Panc1 (cell line): Measurements from ENCODE around the gene C1QTNF9B. TPM values are rescaled to one million over a fixed set of nuclear protein-coding genes. Genes with fewer than 3 reads are reported as not detected.
A peak's percentile ranks its signal among the peaks of the same experiment; 100 is the strongest.
"Not testable (repeated sequence)": the region's sequence is repeated elsewhere in the genome, so short reads cannot be mapped to it uniquely, and the experiment has no call there.

Source experiments
- ATAC-seq: fragments of 200-7000 bp; cut with Tn5 transposase; 2 replicates; pipeline ENCODE4 v1.9.1; 2020; ENCODE audit warnings: mild to moderate bottlenecking, moderate library complexity
- BruUV-seq: library from RNA; stranded (reverse); fragments of 400-500 nt; replicated peaks from 2 replicates; lab custom pipeline; 2021; lab: Mats Ljungman, UMichigan
- CTCF ChIA-PET: fragments of 300-600 bp; sonication (Branson Sonifier 250); formaldehyde crosslinking; loops from one replicate; lab custom pipeline; 2022; ENCODE audit warnings: antibody characterized with exemption; lab: Charles Lee
- POLR2A ChIA-PET: fragments of 300-600 bp; sonication (Branson Sonifier 250); formaldehyde crosslinking; loops from one replicate; lab custom pipeline; 2022; ENCODE audit warnings: antibody characterized with exemption; lab: Charles Lee
- DNase-seq: peaks from one replicate; pipeline ENCODE4 v3.0.0-alpha.2; 2010; ENCODE audit warnings: low read depth, low spot score
- H3K27ac ChIP-seq: 2 replicates; pipeline ENCODE4 v1.5.1; 2011; ENCODE audit warnings: mild to moderate bottlenecking, low read length, inconsistent platforms
- H3K27me3 ChIP-seq: fragments of 200-500 bp; sonication (Bioruptor generic); 2 replicates; pipeline ENCODE4 v1.6.0; 2014; ENCODE audit warnings: low read length, inconsistent platforms; ENCODE audit not compliant: control insufficient read depth, insufficient read depth
- H3K36me3 ChIP-seq: fragments of 200-500 bp; sonication (Bioruptor generic); 2 replicates; pipeline ENCODE4 v1.5.1; 2014; ENCODE audit warnings: inconsistent platforms, mild to moderate bottlenecking, low read length, moderate library complexity; ENCODE audit not compliant: control insufficient read depth, insufficient read depth
- H3K4me1 ChIP-seq: 2 replicates; pipeline ENCODE4 v1.5.1; 2011; ENCODE audit warnings: inconsistent platforms, mild to moderate bottlenecking, low read length, moderate library complexity; ENCODE audit not compliant: control insufficient read depth, insufficient read depth
- H3K4me3 ChIP-seq, 2 experiments: 2 replicates each; pipeline ENCODE4 v1.5.1; 2011 to 2012; ENCODE audit warnings: low read depth in 2 of 2, low read length in 2 of 2, mild to moderate bottlenecking in 2 of 2, inconsistent platforms in 1 of 2, moderate library complexity in 1 of 2
- H3K9me3 ChIP-seq: fragments of 200-500 bp; sonication (Bioruptor generic); 2 replicates; pipeline ENCODE4 v1.5.1; 2014; ENCODE audit warnings: low read depth, mild to moderate bottlenecking, inconsistent platforms, low read length, moderate library complexity; ENCODE audit not compliant: control insufficient read depth, insufficient read depth
- CTCF ChIP-seq: fragments of 450-650 bp; IDR thresholded peaks from 2 replicates; pipeline ENCODE4 v1.5.1; 2017; ENCODE audit warnings: mild to moderate bottlenecking
- POLR2AphosphoS5 ChIP-seq: IDR thresholded peaks from 2 replicates; pipeline ENCODE4 v1.6.1; 2012; ENCODE audit warnings: mild to moderate bottlenecking, low read depth, low read length, moderate library complexity
- REST ChIP-seq, 2 experiments: IDR thresholded peaks; 2 replicates each; pipeline ENCODE4 v1.6.1; 2011 to 2012; ENCODE audit warnings: low read depth in 2 of 2, control low read depth in 1 of 2, low read length in 1 of 2, mild to moderate bottlenecking in 1 of 2, moderate library complexity in 1 of 2; ENCODE audit not compliant: insufficient read depth in 1 of 2
- SIN3A ChIP-seq: IDR thresholded peaks from 2 replicates; pipeline ENCODE4 v1.6.1; 2012; ENCODE audit warnings: low read depth, mild to moderate bottlenecking, low read length, moderate library complexity, borderline replicate concordance; ENCODE audit not compliant: insufficient read depth
- TCF7L2 ChIP-seq: IDR thresholded peaks from 2 replicates; pipeline ENCODE4 v1.6.1; 2011; ENCODE audit warnings: mild to moderate bottlenecking, low read depth, low read length, inconsistent platforms
- in situ Hi-C: cut with HindIII; loops from 2 replicates; pipeline ENCODE4 v1.10.0; 2016; ENCODE audit warnings: low sequenced_read_pairs, low pct_unique_long_range_greater_than_20kb
- intact Hi-C: fragments of 100-400 bp; cut with micrococcal nuclease; formaldehyde crosslinking; loops from one replicate; pipeline ENCODE4 v1.10.0; 2022; ENCODE audit not compliant: unreplicated experiment
- total RNA-seq: library from RNA; stranded (reverse); gene quantifications from one replicate; pipeline ENCODE4 v1.2.1, GENCODE V29; 2021; ENCODE audit not compliant: unreplicated experiment

Gene C1QTNF9B
- total RNA-seq, 1 experiment from 2014 or later, result not detected

- no peaks in the 10 kb centered on the region for H3K9me3 ChIP-seq
- ATAC-seq (peak; percentile 52), DNase-seq (no peak)
- TF ChIP-seq CTCF, result peak; percentile 55
- no peak for TF ChIP-seq POLR2AphosphoS5
- no peaks in the 10 kb centered on the region; the same call in 1 of the 2 replicates for H3K36me3 ChIP-seq
- peak overlapping the region; percentile 21; the same call in 1 of the 2 replicates for H3K27ac ChIP-seq
- no peaks in the 10 kb centered on the region for H3K27me3 ChIP-seq
- no TSS peak for BruUV-seq
- ChIA-PET POLR2A (no interaction called here), CTCF (interaction anchor here (0.6 kb wide), 1 partner anchor 754 kb away, joined by 3 read pairs; no protein-coding TSS in a partner anchor)
- intact Hi-C loops, result no loop called here
- in situ Hi-C loops, result no loop called here
- peaks cover 4% of the 10 kb centered on the region; the same call in 1 of the 2 replicates for H3K4me1 ChIP-seq
- peak overlapping the region; percentile 81 for H3K4me3 ChIP-seq
Observed at GRCh38 chr13:23889615-23890607, 7.4 kb downstream of the C1QTNF9B start.

GRCh38 chr13:23888658-23889614 lies 8.4 kb downstream of the C1QTNF9B start, which contains the start of gene MIPEP:
Gene MIPEP, minus strand, starts transcription at chr13:23889400. Its CDS starts 80 bp downstream, at chr13:23889320.
- H3K4me3 ChIP-seq, result peak within 1 kb of the TSS; percentile 81
- in situ Hi-C loops, result no loop called here
- no peaks in the 10 kb centered on the region; the same call in 1 of the 2 replicates for H3K36me3 ChIP-seq
- no TSS peak for BruUV-seq
- peaks cover 4% of the 10 kb centered on the region; the same call in 1 of the 2 replicates for H3K4me1 ChIP-seq
- intact Hi-C loops, result no loop called here
- no peaks in the 10 kb centered on the region for H3K9me3 ChIP-seq
- H3K27me3 ChIP-seq, result no peaks in the 10 kb centered on the region
- ChIA-PET POLR2A (no interaction called here), CTCF (no interaction called here)
- TF ChIP-seq CTCF, result peak; percentile 87
- peak; percentile 99 for TF ChIP-seq SIN3A
- no peak for TF ChIP-seq TCF7L2
- TF ChIP-seq REST (IDR thresholded peaks at IDR 0.05; ENCODE audit: insufficient read depth in 1 of 2, low read depth in 2 of 2, low read length in 1 of 2), result peak in 1 of 2 experiments; percentile 59; a peak in 1 of 4 replicates
- peak; percentile 71 for TF ChIP-seq POLR2AphosphoS5
- ATAC-seq, result peak; percentile 98
- H3K27ac ChIP-seq, result peak within 1 kb of the TSS; percentile 71
- DNase-seq, result peak; percentile 70

GRCh38 chr13:23884361-23884760 lies 12.9 kb downstream of the C1QTNF9B start:
- H3K27me3 ChIP-seq, intact Hi-C loops, H3K4me1 ChIP-seq, CTCF ChIA-PET, H3K4me3 ChIP-seq, in situ Hi-C loops, POLR2A ChIA-PET, DNase-seq, H3K27ac ChIP-seq, H3K9me3 ChIP-seq, BruUV-seq, H3K36me3 ChIP-seq, ATAC-seq: not testable (repeated sequence)
